ENCODE measurements around the gene PRC1.
A peak's percentile ranks its signal among the peaks of the same experiment; 100 is the strongest.

DNA sequence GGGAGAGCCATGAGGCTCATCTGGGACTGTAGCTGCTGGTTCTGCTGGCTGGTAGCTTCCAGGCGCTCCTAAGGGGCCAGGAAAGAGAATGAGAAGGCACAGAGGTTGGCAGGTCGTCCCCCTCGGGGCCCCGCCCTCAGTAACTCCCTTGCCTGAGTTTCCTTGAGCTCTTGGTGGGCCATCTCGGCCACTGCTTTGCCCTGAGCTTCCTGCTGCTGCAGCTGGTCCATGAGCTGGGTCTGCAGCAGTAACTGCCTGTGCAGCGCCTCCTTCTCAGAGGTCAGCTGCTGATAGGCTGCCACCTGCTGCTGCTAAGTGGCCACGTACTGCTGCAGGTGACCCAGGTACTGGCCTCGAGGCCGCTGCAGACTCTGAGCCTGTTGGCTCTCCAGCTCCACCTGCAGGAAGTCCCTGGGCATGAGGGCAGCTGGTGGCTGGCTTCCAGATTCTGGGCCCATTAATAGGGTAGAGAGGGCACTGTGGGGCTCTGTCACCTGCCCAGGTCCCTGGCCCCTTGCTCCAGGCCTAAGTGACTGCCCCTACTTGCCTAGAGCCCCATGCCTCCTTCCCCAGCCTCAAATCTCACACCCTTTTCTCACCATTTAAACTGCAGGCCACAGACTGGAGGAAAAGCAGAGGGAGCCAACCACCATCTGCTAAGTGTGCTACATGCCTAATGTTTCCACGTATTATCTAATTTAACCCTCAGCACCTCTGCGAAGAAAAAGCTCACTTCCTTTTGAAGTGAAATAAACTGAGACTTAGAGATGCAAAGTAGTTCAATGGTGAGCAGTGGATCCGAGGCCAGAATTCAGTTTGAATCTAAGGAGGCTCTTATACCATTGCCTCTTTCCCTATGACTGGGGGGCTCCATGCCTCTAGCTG is 38.8 kb upstream of the PRC1 start:
- TF ChIP-seq, protein P1, sequence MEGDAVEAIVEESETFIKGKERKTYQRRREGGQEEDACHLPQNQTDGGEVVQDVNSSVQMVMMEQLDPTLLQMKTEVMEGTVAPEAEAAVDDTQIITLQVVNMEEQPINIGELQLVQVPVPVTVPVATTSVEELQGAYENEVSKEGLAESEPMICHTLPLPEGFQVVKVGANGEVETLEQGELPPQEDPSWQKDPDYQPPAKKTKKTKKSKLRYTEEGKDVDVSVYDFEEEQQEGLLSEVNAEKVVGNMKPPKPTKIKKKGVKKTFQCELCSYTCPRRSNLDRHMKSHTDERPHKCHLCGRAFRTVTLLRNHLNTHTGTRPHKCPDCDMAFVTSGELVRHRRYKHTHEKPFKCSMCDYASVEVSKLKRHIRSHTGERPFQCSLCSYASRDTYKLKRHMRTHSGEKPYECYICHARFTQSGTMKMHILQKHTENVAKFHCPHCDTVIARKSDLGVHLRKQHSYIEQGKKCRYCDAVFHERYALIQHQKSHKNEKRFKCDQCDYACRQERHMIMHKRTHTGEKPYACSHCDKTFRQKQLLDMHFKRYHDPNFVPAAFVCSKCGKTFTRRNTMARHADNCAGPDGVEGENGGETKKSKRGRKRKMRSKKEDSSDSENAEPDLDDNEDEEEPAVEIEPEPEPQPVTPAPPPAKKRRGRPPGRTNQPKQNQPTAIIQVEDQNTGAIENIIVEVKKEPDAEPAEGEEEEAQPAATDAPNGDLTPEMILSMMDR (conservative IDR thresholded peaks at IDR 0.05), result peak; percentile 96
- no peak for TF ChIP-seq ZFX (IDR thresholded peaks at IDR 0.05)

Data from C4-2B (cell line).